ENCODE data around the gene OCIAD1.
A peak's percentile ranks its signal among the peaks of the same experiment; 100 is the strongest.

The OCIAD1 gene

DNA sequence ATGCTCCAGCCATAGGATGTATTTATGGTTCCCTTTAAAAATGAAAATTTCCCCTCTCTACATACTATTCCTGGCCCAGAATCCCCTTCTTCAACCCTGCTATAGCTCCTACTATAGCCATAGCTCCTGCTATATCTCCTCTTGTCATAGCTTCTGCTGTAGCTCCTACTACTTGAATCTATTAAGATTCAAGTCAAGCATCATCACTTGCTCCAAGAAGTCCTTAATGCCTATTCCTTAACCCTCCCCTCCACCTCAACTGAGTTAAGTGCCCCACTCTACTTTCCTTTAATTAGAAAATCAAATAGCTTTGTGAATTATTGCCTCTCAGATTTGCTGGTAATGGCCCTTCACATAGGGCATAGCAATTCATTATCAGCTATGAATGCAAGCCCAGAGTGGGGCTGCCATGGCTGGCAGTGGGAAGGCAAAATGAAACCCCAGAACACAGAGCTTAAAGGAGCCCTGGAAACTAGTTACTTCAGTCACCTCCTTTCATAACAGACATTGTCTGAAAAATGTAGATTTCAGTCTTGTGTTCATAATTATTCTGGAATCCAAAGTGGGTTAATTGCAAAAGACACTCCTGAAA, 60.2 kb downstream of the OCIAD1 start:
- DNase-seq (ENCODE audit: low read depth), result no peak

DNA sequence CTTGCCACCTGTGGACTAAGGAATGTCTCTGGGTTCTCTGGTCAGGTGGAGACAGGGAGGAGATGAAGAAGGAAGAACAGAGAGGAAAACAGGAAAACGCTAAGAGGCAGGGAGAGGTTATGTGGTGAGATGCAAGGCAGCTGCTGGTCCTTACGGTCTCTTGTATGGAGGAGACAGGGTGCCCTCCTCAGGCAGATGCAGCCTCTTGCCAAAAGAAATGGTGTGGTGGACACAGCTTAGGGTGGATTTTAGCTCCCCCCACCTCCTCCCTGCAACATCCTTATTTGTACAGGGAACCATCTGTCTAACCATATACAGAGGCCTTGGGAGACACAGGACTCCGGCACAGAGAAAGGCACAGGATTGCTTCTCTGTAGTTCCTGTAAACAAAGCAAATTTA, 66.0 kb downstream of the OCIAD1 start:
- no peak for DNase-seq (ENCODE audit: low read depth)

DNA sequence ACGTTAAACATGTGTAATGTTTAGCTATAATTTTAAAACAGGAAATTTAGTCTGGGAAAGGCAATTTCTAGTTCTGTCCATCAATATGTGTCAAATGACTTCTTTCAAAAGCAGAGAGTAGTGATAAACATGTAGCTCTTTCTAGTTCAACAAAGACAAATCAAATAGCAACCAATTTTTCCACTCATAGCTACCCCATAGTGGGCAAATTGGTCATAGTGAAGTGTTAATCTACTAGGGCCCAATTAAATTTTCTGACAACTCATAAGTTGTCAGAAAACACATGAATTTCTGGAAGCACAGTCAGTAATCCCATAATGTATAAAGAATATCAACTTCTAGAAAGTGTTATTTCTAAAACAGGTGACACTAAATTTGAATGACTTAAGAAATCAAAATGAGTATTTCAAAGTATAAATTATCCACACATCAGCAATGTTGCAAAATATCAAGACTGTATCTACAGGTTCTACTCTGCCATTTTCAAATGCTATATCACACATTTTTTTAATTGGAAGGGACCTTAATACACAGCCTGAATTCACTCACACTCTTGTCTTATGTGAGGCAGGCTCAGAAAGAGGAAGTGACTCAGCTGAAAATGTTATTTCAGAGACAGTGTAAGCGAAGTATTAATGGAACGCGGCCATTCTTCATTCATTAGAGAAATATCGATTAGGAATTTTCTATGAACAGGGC, 68.0 kb downstream of the OCIAD1 start:
- no peak for DNase-seq (ENCODE audit: low read depth)

DNA sequence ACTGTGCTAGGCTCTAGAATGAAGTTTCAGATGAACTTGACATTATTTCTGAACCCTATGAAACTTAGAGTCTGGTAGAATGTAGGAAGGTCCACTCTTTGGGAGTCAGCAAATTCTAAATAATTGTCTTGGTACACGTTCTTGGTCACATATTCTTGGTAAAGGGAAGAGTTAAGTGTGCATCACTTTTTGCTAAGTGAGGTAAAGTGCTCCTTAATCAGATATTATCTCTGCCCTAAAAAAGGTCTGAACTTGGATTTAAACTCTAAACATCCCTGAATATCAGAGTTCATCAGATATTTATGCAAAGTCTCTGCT, 68.5 kb downstream of the OCIAD1 start:
- no peak for DNase-seq (ENCODE audit: low read depth)

DNA sequence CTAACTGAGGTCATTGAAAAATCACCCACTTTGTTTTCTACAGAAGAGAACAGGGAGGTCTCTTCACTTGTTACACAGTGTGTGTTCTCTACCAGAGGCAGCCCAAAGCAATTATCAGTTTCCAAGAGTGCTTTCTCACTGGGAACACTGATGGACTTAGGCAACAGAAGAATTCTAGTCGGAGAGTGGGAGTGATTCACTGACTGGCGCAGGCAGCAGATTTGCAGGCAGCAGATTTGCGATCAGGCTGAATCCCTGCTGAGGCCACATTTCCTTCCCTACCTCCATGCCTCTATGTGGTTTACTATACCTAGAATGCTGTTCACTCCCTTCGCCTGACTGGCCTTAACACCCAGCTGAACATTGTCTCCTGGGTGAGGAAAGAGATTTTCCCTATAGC, 69.1 kb downstream of the OCIAD1 start:
- no peak for DNase-seq (ENCODE audit: low read depth)

GRCh38 chr4:48901196-48901595, 70.3 kb downstream of the OCIAD1 start:
- no peak for DNase-seq (ENCODE audit: low read depth)

- no peak for DNase-seq (ENCODE audit: low read depth)
These were observed 71.4 kb downstream of the OCIAD1 start for GRCh38 chr4:48902266-48902665.

GRCh38 chr4:48904101-48904500, 73.2 kb downstream of the OCIAD1 start:
- no peak for DNase-seq (ENCODE audit: low read depth)

- DNase-seq (ENCODE audit: low read depth), result no peak
These were observed 73.8 kb downstream of the OCIAD1 start for GRCh38 chr4:48904541-48905142.

- DNase-seq (ENCODE audit: low read depth), result no peak
These were observed 74.6 kb downstream of the OCIAD1 start for GRCh38 chr4:48905363-48906015.

- no peak for DNase-seq (ENCODE audit: low read depth)
These were observed 75.6 kb downstream of the OCIAD1 start, which contains the start of gene OCIAD2 for GRCh38 chr4:48906206-48907173. OCIAD2 (minus strand) TSS chr4:48906774; CDS start chr4:48904549, 2,225 bp downstream.

DNA sequence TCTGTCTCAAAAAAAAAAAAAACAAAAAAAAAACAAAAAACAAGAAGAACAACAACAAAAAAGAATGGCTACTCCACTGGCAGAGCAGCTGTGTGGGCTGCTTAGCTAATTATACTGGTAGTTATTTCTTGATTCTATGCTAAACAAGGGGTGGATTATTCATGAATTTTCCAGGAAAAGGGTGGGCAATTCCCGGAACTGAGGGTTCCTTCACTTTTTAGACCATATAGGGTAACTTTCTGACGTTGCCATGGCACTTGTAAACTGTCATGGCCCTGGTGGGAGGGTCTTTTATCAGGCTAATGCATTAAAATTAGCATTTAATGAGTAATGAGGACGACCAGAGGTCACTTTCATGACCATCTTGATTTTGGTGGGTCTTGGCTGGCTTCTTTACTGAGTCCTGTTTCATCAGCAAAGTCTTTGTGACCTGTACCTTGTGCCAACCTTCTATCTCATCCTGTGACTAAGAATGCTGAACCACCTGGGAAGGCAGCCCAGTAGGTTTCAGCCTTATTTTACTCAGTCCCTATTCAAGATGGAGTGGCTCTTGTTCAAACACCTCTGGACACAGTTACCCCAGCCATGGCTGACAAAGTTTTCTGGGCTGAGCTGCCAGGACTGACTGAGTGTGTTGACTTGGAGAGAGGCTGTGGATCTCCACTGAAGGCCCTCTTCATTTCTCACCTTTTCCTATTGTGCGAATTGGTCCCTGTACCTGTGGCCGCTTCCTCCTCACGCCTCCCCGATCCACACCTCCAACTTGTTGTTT, 77.0 kb downstream of the OCIAD1 start:
- DNase-seq (ENCODE audit: low read depth), result no peak

DNA sequence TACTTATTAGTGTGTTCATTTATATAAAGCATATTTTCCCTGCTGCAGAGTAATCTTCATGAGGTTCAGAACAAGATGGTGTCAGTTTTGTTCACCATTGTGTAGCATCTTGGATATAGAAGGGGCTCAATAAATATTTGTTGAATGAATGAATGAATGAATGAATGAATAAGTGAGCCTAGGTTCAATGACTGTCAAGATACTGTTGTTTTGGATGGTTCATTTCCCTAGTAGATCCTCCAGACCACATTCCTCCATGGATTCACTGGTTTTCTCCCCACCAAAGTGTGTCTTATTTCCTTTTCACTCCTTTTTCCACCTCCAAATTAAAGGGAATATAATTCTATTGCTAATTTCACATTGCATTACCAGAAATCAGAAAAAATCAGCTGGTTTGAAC, 77.8 kb downstream of the OCIAD1 start:
- no peak for DNase-seq (ENCODE audit: low read depth)

DNA sequence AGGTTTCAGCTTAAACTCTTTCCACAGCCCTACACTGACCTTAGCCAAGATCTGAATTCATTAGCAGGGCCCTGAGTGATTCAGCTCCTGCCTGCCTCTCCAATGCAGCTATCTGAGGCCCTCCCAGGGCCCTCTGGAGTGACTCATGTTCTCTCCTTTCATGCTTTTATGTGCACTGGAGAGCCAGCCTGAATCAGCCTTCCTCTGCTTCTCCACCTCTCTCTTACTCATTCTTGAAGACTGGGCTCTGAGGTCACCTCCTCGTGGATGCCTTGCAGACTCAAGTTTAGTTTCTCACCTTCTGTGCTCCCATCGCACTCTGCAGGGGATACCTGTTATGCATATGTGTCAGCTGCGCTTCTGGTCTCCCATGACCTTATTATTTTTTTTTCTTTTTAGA, 78.8 kb downstream of the OCIAD1 start:
- peak; percentile 85 for DNase-seq (ENCODE audit: low read depth)

DNA sequence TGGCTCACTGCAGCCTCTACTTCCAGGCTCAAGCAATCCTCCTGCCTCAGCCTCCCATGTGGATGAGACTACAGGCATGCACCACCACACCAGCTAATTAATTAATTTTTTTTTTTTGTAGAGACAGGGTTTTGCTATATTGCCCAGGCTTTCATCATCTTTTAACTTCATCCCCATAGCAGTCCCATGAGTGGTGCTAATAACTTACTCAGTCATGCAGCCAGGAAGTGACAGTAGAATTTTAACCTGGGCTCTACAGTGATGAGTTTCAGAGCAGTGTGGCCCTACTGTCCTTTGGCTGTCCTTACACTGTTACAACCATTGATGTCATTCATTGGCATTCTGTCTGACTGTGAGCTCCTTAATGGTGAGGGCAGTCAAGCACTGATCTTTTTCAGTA, 79.6 kb downstream of the OCIAD1 start:
- DNase-seq (ENCODE audit: low read depth), result no peak
